ENCODE data around the gene MRPL40.
"Not testable (repeated sequence)": the region's sequence is repeated elsewhere in the genome, so short reads cannot be mapped to it uniquely, and the experiment has no call there.

MRPL40 gene

DNA sequence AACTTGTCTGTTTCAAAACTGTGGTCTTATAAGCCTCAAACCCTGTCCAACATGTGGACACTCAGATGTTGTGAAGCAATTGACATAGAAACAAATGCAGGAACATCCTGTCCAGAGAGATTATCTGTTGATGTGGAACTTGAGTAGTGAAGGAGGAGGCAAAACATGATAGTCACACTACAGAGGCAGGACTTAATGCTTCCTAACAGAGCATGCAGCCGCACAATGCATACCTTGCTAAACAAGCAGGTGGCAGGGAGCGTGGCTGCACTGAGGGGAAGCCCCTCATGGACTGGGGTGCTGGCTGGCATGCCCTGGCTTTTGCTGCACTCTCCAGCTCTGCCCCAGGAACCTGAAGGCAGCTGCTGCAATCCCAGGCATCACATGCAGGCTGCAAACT, 9.8 kb downstream of the MRPL40 start:
- Histone ChIP-seq H3K9me3 (ENCODE audit: control insufficient read depth, low read length) (no peaks in the 10 kb centered on the region), H3K27ac (ENCODE audit: low read depth, low read length, severe bottlenecking) (no peak overlapping the region), H3K4me3 (ENCODE audit: extremely low read depth, insufficient read depth, low read length, poor library complexity, severe bottlenecking) (no peak overlapping the region), H3K4me1 (ENCODE audit: control insufficient read depth, insufficient read depth, low read length, poor library complexity, severe bottlenecking) (no peaks in the 10 kb centered on the region), H3K36me3 (ENCODE audit: control insufficient read depth, insufficient read depth, low read length) (peaks cover 72% of the 10 kb centered on the region)
- WGBS, 2 experiments (ENCODE audit: insufficient coverage in 2 of 2), result 90 to 100% methylated on average over 1 to 2 of the region's 2 CpGs

- no peaks in the 10 kb centered on the region for H3K4me1 ChIP-seq (ENCODE audit: control insufficient read depth, insufficient read depth, low read length, poor library complexity, severe bottlenecking)
- peaks cover 69% of the 10 kb centered on the region for H3K36me3 ChIP-seq (ENCODE audit: control insufficient read depth, insufficient read depth, low read length)
- no peaks in the 10 kb centered on the region for H3K9me3 ChIP-seq (ENCODE audit: control insufficient read depth, low read length)
- H3K4me3 ChIP-seq (ENCODE audit: extremely low read depth, insufficient read depth, low read length, poor library complexity, severe bottlenecking), result no peak overlapping the region
- 97% methylated on average over 5 to 6 of the region's 7 CpGs for WGBS, 2 experiments (ENCODE audit: insufficient coverage in 2 of 2)
- H3K27ac ChIP-seq (ENCODE audit: low read depth, low read length, severe bottlenecking), result no peak overlapping the region
Measured at GRCh38 chr22:19443544-19444211, 11.3 kb downstream of the MRPL40 start.

GRCh38 chr22:19445279-19445982, 13.1 kb downstream of the MRPL40 start:
- H3K36me3 ChIP-seq (ENCODE audit: control insufficient read depth, insufficient read depth, low read length), result peaks cover 75% of the 10 kb centered on the region
- not testable (repeated sequence) for H3K27ac ChIP-seq (ENCODE audit: low read depth, low read length, severe bottlenecking); H3K4me1 ChIP-seq (ENCODE audit: control insufficient read depth, insufficient read depth, low read length, poor library complexity, severe bottlenecking); H3K4me3 ChIP-seq (ENCODE audit: extremely low read depth, insufficient read depth, low read length, poor library complexity, severe bottlenecking); H3K9me3 ChIP-seq (ENCODE audit: control insufficient read depth, low read length)
- WGBS, 2 experiments (ENCODE audit: insufficient coverage in 2 of 2), result 94 to 100% methylated on average over 3 to 8 of the region's 9 CpGs

DNA sequence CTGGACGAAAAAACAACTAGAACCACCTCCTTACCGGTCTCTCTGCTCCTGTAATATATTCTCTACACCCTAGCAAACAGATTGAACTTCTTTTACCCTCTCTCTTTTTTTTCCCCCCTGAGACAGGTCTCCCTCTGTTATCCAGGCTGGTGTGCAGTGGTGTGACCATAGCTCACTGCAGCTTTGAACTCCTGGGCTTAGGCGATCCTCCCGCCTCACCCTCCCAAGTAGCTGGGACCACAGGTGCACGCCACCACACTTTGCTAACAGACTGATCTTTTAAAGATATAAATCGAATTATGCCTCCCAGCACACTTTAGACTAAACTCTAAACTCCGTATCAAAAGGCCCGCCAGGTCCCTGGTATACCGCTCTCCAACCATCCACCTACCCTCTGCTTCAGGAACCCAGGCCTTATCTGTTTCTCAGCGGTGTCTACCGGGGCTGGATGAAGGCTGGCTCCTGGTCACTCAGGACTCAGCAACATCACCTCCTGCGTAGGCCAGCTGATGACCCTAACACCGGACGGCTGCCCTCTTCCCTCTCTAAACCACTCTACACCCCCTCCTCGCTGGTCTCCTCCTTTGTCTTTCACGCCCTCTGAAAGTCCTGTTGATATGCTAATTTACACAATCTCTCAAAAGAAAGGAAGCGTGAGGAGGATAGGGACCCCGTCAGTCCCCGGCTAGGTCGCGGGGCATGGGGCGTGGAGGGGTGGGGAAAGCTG, 14.4 kb downstream of the MRPL40 start:
- peak overlapping the region; percentile 90 for H3K4me3 ChIP-seq (ENCODE audit: extremely low read depth, insufficient read depth, low read length, poor library complexity, severe bottlenecking)
- 30 to 42% methylated on average over 12 to 20 of the region's 22 CpGs for WGBS, 2 experiments (ENCODE audit: insufficient coverage in 2 of 2)

GRCh38 chr22:19447330-19448075, 15.2 kb downstream of the MRPL40 start, which contains the start of gene C22orf39:
Gene C22orf39, minus strand, starts transcription at chr22:19447711. Its CDS starts 23 bp downstream, at chr22:19447688.
- Histone ChIP-seq H3K27ac (ENCODE audit: low read depth, low read length, severe bottlenecking) (peak within 1 kb of the TSS; percentile 69), H3K9me3 (ENCODE audit: control insufficient read depth, low read length) (no peaks in the 10 kb centered on the region), H3K4me3 (ENCODE audit: extremely low read depth, insufficient read depth, low read length, poor library complexity, severe bottlenecking) (peak within 1 kb of the TSS; percentile 90), H3K36me3 (ENCODE audit: control insufficient read depth, insufficient read depth, low read length) (peaks cover 74% of the 10 kb centered on the region), H3K4me1 (ENCODE audit: control insufficient read depth, insufficient read depth, low read length, poor library complexity, severe bottlenecking) (no peaks in the 10 kb centered on the region)
- 0% methylated on average over 61 to 80 of the region's 92 CpGs for WGBS, 2 experiments (ENCODE audit: insufficient coverage in 2 of 2)

More for the DNA sequence above, 14.4 kb downstream of the MRPL40 start:
- peak overlapping the region; percentile 64 for H3K27ac ChIP-seq (ENCODE audit: low read depth, low read length, severe bottlenecking)
- H3K4me1 ChIP-seq (ENCODE audit: control insufficient read depth, insufficient read depth, low read length, poor library complexity, severe bottlenecking), result no peaks in the 10 kb centered on the region
- H3K9me3 ChIP-seq (ENCODE audit: control insufficient read depth, low read length), result no peaks in the 10 kb centered on the region
- peaks cover 74% of the 10 kb centered on the region for H3K36me3 ChIP-seq (ENCODE audit: control insufficient read depth, insufficient read depth, low read length)

DNA sequence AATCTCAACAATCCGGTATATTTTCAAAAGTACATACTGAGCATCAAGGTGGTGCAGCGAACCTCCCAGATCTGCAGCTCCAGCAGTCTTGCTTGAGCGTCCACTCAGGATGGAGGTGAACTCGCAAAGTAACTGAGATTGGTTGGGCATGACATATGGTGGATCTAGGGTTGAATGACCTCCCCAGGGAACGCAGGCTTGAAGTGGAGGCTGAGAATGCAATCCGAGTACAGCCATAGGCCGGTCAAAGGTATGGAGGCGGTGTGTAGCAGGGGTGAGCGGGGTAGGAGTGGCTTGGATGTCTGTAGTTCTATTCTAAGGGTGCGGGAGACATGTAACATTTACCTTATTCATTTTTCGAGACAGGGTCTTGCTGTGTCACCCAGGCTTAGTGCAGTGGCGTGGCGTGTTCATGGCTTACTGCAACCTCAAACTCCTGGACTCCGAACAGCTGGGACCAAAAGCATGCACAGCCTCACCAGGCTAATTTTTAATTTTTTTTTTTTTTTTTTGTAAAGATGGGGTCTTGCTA, 15.8 kb downstream of the MRPL40 start:
- Histone ChIP-seq H3K27ac (ENCODE audit: low read depth, low read length, severe bottlenecking) (peak overlapping the region; percentile 69), H3K36me3 (ENCODE audit: control insufficient read depth, insufficient read depth, low read length) (peaks cover 74% of the 10 kb centered on the region), H3K4me1 (ENCODE audit: control insufficient read depth, insufficient read depth, low read length, poor library complexity, severe bottlenecking) (no peaks in the 10 kb centered on the region), H3K9me3 (ENCODE audit: control insufficient read depth, low read length) (no peaks in the 10 kb centered on the region), H3K4me3 (ENCODE audit: extremely low read depth, insufficient read depth, low read length, poor library complexity, severe bottlenecking) (peak overlapping the region; percentile 90)
- 20 to 40% methylated on average over 8 to 10 of the region's 14 CpGs for WGBS, 2 experiments (ENCODE audit: insufficient coverage in 2 of 2)

GRCh38 chr22:19448739-19449421, 16.5 kb downstream of the MRPL40 start:
- H3K36me3 ChIP-seq (ENCODE audit: control insufficient read depth, insufficient read depth, low read length), result peaks cover 74% of the 10 kb centered on the region
- WGBS, 2 experiments (ENCODE audit: insufficient coverage in 2 of 2), result 82 to 86% methylated on average over 4 to 5 of the region's 5 CpGs
- H3K4me1 ChIP-seq (ENCODE audit: control insufficient read depth, insufficient read depth, low read length, poor library complexity, severe bottlenecking), result no peaks in the 10 kb centered on the region
- H3K27ac ChIP-seq (ENCODE audit: low read depth, low read length, severe bottlenecking), result no peak overlapping the region
- peak overlapping the region; percentile 90 for H3K4me3 ChIP-seq (ENCODE audit: extremely low read depth, insufficient read depth, low read length, poor library complexity, severe bottlenecking)
- no peaks in the 10 kb centered on the region for H3K9me3 ChIP-seq (ENCODE audit: control insufficient read depth, low read length)

DNA sequence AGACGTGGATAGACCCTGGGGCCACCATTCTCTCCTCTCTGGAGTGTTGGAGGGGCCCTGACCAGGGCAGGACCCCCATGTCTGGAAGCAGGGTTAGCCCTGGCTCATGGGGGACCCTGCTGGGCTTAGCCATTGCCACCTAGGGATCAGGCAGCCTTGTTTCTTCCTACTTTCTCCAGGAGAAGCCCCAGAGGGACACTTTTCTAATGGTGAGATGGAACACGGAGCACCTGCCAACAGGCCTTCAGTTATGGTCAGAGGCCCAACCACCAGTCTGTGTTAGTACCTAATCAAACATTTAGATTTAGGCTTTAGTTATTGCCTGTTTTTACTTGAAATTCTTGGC, 17.1 kb downstream of the MRPL40 start:
- no peaks in the 10 kb centered on the region for H3K9me3 ChIP-seq (ENCODE audit: control insufficient read depth, low read length)
- no peak overlapping the region for H3K4me3 ChIP-seq (ENCODE audit: extremely low read depth, insufficient read depth, low read length, poor library complexity, severe bottlenecking)
- H3K4me1 ChIP-seq (ENCODE audit: control insufficient read depth, insufficient read depth, low read length, poor library complexity, severe bottlenecking), result no peaks in the 10 kb centered on the region
- H3K27ac ChIP-seq (ENCODE audit: low read depth, low read length, severe bottlenecking), result no peak overlapping the region
- H3K36me3 ChIP-seq (ENCODE audit: control insufficient read depth, insufficient read depth, low read length), result peaks cover 74% of the 10 kb centered on the region
- 86 to 100% methylated on average over 1 of the region's 2 CpGs for WGBS, 2 experiments (ENCODE audit: insufficient coverage in 2 of 2)

- no peaks in the 10 kb centered on the region for H3K9me3 ChIP-seq (ENCODE audit: control insufficient read depth, low read length)
- WGBS, 2 experiments (ENCODE audit: insufficient coverage in 2 of 2), result 90 to 93% methylated on average over 5 of the region's 8 CpGs
- H3K4me3 ChIP-seq (ENCODE audit: extremely low read depth, insufficient read depth, low read length, poor library complexity, severe bottlenecking), result no peak overlapping the region
- peaks cover 75% of the 10 kb centered on the region for H3K36me3 ChIP-seq (ENCODE audit: control insufficient read depth, insufficient read depth, low read length)
- H3K4me1 ChIP-seq (ENCODE audit: control insufficient read depth, insufficient read depth, low read length, poor library complexity, severe bottlenecking), result peaks cover 2% of the 10 kb centered on the region
- no peak overlapping the region for H3K27ac ChIP-seq (ENCODE audit: low read depth, low read length, severe bottlenecking)
Measured at GRCh38 chr22:19450363-19451175, 18.2 kb downstream of the MRPL40 start.

Data from mesodermal cell (in vitro differentiated cells).